ENCODE measurements around the gene COLEC12.

COLEC12 gene

GRCh38 chr18:506264-506663, 5.8 kb upstream of the COLEC12 start:
- DNase-seq (ENCODE audit: low spot score): no peak

- no peak for DNase-seq (ENCODE audit: low spot score)
Measured at GRCh38 chr18:505483-506122, 5.1 kb upstream of the COLEC12 start.

- no peak for DNase-seq (ENCODE audit: low spot score)
Measured at GRCh38 chr18:501406-501714, 859 bp upstream of the COLEC12 start.

- no peak for DNase-seq (ENCODE audit: low spot score)
Measured at GRCh38 chr18:499776-500631, 497 bp downstream of the COLEC12 start.

GRCh38 chr18:498931-499775, 1.3 kb downstream of the COLEC12 start:
- DNase-seq (ENCODE audit: low spot score): no peak

GRCh38 chr18:497688-498087, 2.8 kb downstream of the COLEC12 start:
- no peak for DNase-seq (ENCODE audit: low spot score)

- DNase-seq (ENCODE audit: low spot score): no peak
Measured at GRCh38 chr18:495452-495851, 5.0 kb downstream of the COLEC12 start.

- DNase-seq (ENCODE audit: low spot score): no peak
Measured at GRCh38 chr18:495017-495416, 5.5 kb downstream of the COLEC12 start.

GRCh38 chr18:493986-494983, 6.2 kb downstream of the COLEC12 start:
- DNase-seq (ENCODE audit: low spot score): no peak

GRCh38 chr18:492451-492850, 8.1 kb downstream of the COLEC12 start:
- DNase-seq (ENCODE audit: low spot score): no peak

GRCh38 chr18:490624-491023, 9.9 kb downstream of the COLEC12 start:
- no peak for DNase-seq (ENCODE audit: low spot score)

GRCh38 chr18:490024-490366, 10.5 kb downstream of the COLEC12 start:
- DNase-seq (ENCODE audit: low spot score): no peak

- no peak for DNase-seq (ENCODE audit: low spot score)
Measured at GRCh38 chr18:489244-490023, 11.1 kb downstream of the COLEC12 start.

GRCh38 chr18:486929-487740, 13.4 kb downstream of the COLEC12 start:
- DNase-seq (ENCODE audit: low spot score): no peak

- no peak for DNase-seq (ENCODE audit: low spot score)
Measured at GRCh38 chr18:484749-485464, 15.6 kb downstream of the COLEC12 start.

- DNase-seq (ENCODE audit: low spot score): no peak
Measured at GRCh38 chr18:478681-479080, 21.8 kb downstream of the COLEC12 start.

GRCh38 chr18:477565-477964, 22.9 kb downstream of the COLEC12 start:
- DNase-seq (ENCODE audit: low spot score): no peak

- no peak for DNase-seq (ENCODE audit: low spot score)
Measured at GRCh38 chr18:476251-476664, 24.2 kb downstream of the COLEC12 start.

Measured in putamen (tissue), 1 donor.